Ishikawa (cell line): Measurements from ENCODE around the gene TBCC.

Source experiments
- CEBPB ChIP-seq: IDR thresholded peaks from 2 replicates; pipeline ENCODE4 v1.6.1; 2012
- CREB1 ChIP-seq: IDR thresholded peaks from 2 replicates; pipeline ENCODE4 v1.6.1; 2012; ENCODE audit warnings: low read depth
- EGR1 ChIP-seq: IDR thresholded peaks from 2 replicates; pipeline ENCODE4 v1.6.1; 2012
- EP300 ChIP-seq: IDR thresholded peaks from 2 replicates; pipeline ENCODE4 v1.6.1; 2012; ENCODE audit warnings: borderline replicate concordance
- FOXM1 ChIP-seq: IDR thresholded peaks from 2 replicates; pipeline ENCODE4 v1.6.1; 2012; ENCODE audit warnings: low read depth, borderline replicate concordance
- MAX ChIP-seq: IDR thresholded peaks from 2 replicates; pipeline ENCODE4 v1.6.1; 2012
- NFIC ChIP-seq: IDR thresholded peaks from 2 replicates; pipeline ENCODE4 v1.6.1; 2012
- RAD21 ChIP-seq: IDR thresholded peaks from 2 replicates; pipeline ENCODE4 v1.6.1; 2012; ENCODE audit warnings: low read depth
- REST ChIP-seq: IDR thresholded peaks from 2 replicates; pipeline ENCODE4 v1.6.1; 2012; ENCODE audit warnings: low read depth, mild to moderate bottlenecking
- TCF12 ChIP-seq: IDR thresholded peaks from 2 replicates; pipeline ENCODE4 v1.6.1; 2012; ENCODE audit warnings: low read depth
- TEAD4 ChIP-seq: IDR thresholded peaks from 2 replicates; pipeline ENCODE4 v1.6.1; 2012
- USF1 ChIP-seq: IDR thresholded peaks from 2 replicates; pipeline ENCODE4 v1.6.1; 2012
- YY1 ChIP-seq: IDR thresholded peaks from 2 replicates; pipeline ENCODE4 v1.6.1; 2012; ENCODE audit warnings: low read depth
- ZBTB7A ChIP-seq: IDR thresholded peaks from 2 replicates; pipeline ENCODE4 v1.6.1; 2012; ENCODE audit warnings: low read depth

Gene TBCC

GRCh38 chr6:42745083-42745639, 742 bp downstream of the TBCC start:
- TF ChIP-seq TEAD4 (no peak), EGR1 (no peak), FOXM1 (no peak), REST (no peak), EP300 (no peak), ZBTB7A (no peak), MAX (no peak), YY1 (no peak), CEBPB (no peak), RAD21 (no peak), USF1 (no peak), CREB1 (no peak), NFIC (no peak), TCF12 (no peak)

GRCh38 chr6:42744351-42744893, 1.5 kb downstream of the TBCC start:
- no peak for TF ChIP-seq FOXM1
- no peak for TF ChIP-seq NFIC
- no peak for TF ChIP-seq REST
- TF ChIP-seq TEAD4, result no peak
- TF ChIP-seq RAD21, result no peak
- TF ChIP-seq YY1, result no peak
- no peak for TF ChIP-seq EP300
- no peak for TF ChIP-seq USF1
- no peak for TF ChIP-seq TCF12
- no peak for TF ChIP-seq ZBTB7A
- no peak for TF ChIP-seq EGR1
- TF ChIP-seq CREB1, result no peak
- no peak for TF ChIP-seq CEBPB

- TF ChIP-seq FOXM1 (no peak), ZBTB7A (no peak), NFIC (0 out of 2 replicates have a peak, but pooled peaks have one; percentile 17)
Observed at GRCh38 chr6:42742116-42742894, 3.6 kb downstream of the TBCC start.

- TF ChIP-seq NFIC, result no peak
- TF ChIP-seq REST, result no peak
Observed at GRCh38 chr6:42740725-42741124, 5.2 kb downstream of the TBCC start.

- TF ChIP-seq ZBTB7A, result no peak
Observed at GRCh38 chr6:42735976-42736375, 9.9 kb downstream of the TBCC start.
